ENCODE data around the gene KDM6B. TPM values are rescaled to one million over a fixed set of nuclear protein-coding genes. Genes with fewer than 3 reads are reported as not detected.

KDM6B gene
- total RNA-seq, 2 donors from 2014 or later, result 53.3 to 60.3 TPM

DNA sequence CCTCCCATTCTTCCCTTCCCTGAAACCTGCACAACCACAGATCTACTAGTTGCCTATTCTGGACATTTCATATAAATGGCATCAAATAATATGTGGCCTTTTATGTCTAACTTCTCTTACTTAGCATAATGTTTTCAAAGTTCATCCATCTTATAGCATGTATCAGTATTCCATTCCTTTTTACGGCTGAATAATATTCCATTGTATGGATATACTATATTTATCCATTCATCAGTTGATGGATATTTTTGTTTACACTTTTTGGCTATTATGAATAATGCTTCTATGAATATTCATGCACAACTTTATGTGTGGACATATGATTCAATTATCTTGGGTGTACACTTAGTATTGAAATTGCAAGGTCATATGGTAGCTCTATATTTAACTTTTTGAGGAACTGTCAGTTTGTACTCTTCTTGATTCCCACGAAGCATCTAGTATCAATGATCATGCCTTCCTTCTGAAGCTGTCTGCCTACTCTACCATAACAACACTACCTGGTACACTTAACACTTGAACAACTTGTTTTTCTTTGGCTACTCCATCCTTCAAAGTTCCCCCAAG, 41.9 kb downstream of the KDM6B start:
- no peak for DNase-seq
- no peaks in the 10 kb centered on the region for H3K9me3 Mint-ChIP-seq
- H3K36me3 Mint-ChIP-seq (ENCODE audit: low read depth), result peaks cover 31% of the 10 kb centered on the region
- H3K27me3 Mint-ChIP-seq (ENCODE audit: insufficient read depth), result no peaks in the 10 kb centered on the region
- no peaks in the 10 kb centered on the region for H3K9me3 ChIP-seq (ENCODE audit: control insufficient read depth, low read length)
- no peak overlapping the region for H3K4me3 Mint-ChIP-seq
- no peaks in the 10 kb centered on the region for H3K4me1 ChIP-seq (ENCODE audit: control insufficient read depth, insufficient read depth, low read length)
- peaks cover 2% of the 10 kb centered on the region for H3K4me1 Mint-ChIP-seq
- WGBS, 2 experiments (ENCODE audit: insufficient coverage in 1 of 2, insufficient read length in 1 of 2), result 86 to 92% methylated on average over 1 of the region's 2 CpGs
- H3K4me3 ChIP-seq (ENCODE audit: low read length), result no peak overlapping the region
- H3K9ac ChIP-seq (ENCODE audit: extremely low read depth, low read length, poor library complexity, severe bottlenecking), result no peak overlapping the region
- H3K27ac Mint-ChIP-seq, result no peak overlapping the region
- TF ChIP-seq, protein P1, sequence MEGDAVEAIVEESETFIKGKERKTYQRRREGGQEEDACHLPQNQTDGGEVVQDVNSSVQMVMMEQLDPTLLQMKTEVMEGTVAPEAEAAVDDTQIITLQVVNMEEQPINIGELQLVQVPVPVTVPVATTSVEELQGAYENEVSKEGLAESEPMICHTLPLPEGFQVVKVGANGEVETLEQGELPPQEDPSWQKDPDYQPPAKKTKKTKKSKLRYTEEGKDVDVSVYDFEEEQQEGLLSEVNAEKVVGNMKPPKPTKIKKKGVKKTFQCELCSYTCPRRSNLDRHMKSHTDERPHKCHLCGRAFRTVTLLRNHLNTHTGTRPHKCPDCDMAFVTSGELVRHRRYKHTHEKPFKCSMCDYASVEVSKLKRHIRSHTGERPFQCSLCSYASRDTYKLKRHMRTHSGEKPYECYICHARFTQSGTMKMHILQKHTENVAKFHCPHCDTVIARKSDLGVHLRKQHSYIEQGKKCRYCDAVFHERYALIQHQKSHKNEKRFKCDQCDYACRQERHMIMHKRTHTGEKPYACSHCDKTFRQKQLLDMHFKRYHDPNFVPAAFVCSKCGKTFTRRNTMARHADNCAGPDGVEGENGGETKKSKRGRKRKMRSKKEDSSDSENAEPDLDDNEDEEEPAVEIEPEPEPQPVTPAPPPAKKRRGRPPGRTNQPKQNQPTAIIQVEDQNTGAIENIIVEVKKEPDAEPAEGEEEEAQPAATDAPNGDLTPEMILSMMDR (conservative IDR thresholded peaks at IDR 0.05), result no peak
- peaks cover 83% of the 10 kb centered on the region for H3K36me3 ChIP-seq (ENCODE audit: control insufficient read depth, insufficient read depth, low read length)
- no peaks in the 10 kb centered on the region for H3K27me3 ChIP-seq (ENCODE audit: control insufficient read depth, insufficient read depth, low read length, poor library complexity, severe bottlenecking)
- H3K27ac ChIP-seq (ENCODE audit: low read depth, low read length), result no peak overlapping the region

DNA sequence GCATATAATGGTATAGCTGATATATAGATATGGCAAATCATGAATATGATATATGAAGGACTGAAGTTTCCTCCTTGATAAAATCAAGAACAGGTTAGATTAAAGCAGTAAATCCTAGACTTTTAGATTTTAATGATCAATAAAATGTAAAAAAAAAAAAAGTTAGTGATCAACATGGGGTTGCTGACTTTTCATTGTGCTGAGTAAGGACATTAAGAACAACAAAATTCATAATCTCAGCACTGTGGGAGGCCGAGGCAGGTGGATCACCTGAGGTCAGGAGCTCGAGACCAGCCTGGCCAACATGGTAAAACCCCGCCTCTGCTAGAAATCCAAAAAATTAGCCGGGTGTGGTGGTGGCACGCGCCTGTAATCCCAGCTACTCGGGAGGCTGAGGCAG, 44.2 kb downstream of the KDM6B start:
- no peak overlapping the region for H3K27ac Mint-ChIP-seq
- H3K4me1 Mint-ChIP-seq, result no peaks in the 10 kb centered on the region
- no peaks in the 10 kb centered on the region for H3K27me3 ChIP-seq (ENCODE audit: control insufficient read depth, insufficient read depth, low read length, poor library complexity, severe bottlenecking)
- peaks cover 25% of the 10 kb centered on the region for H3K36me3 Mint-ChIP-seq (ENCODE audit: low read depth)
- H3K4me3 Mint-ChIP-seq, result no peak overlapping the region
- TF ChIP-seq, protein P1 (conservative IDR thresholded peaks at IDR 0.05), result no peak
- no peaks in the 10 kb centered on the region for H3K4me1 ChIP-seq (ENCODE audit: control insufficient read depth, insufficient read depth, low read length)
- H3K36me3 ChIP-seq (ENCODE audit: control insufficient read depth, insufficient read depth, low read length), result peaks cover 76% of the 10 kb centered on the region
- H3K27me3 Mint-ChIP-seq (ENCODE audit: insufficient read depth), result no peaks in the 10 kb centered on the region
- WGBS, 2 experiments (ENCODE audit: insufficient coverage in 1 of 2, insufficient read length in 1 of 2), result 95 to 99% methylated on average over 7 of the region's 7 CpGs
- no peaks in the 10 kb centered on the region for H3K9me3 ChIP-seq (ENCODE audit: control insufficient read depth, low read length)
- no peak overlapping the region for H3K4me3 ChIP-seq (ENCODE audit: low read length)
- no peak overlapping the region for H3K9ac ChIP-seq (ENCODE audit: extremely low read depth, low read length, poor library complexity, severe bottlenecking)
- peak; percentile 11 for DNase-seq
- H3K27ac ChIP-seq (ENCODE audit: low read depth, low read length), result no peak overlapping the region
- H3K9me3 Mint-ChIP-seq, result no peaks in the 10 kb centered on the region

DNA sequence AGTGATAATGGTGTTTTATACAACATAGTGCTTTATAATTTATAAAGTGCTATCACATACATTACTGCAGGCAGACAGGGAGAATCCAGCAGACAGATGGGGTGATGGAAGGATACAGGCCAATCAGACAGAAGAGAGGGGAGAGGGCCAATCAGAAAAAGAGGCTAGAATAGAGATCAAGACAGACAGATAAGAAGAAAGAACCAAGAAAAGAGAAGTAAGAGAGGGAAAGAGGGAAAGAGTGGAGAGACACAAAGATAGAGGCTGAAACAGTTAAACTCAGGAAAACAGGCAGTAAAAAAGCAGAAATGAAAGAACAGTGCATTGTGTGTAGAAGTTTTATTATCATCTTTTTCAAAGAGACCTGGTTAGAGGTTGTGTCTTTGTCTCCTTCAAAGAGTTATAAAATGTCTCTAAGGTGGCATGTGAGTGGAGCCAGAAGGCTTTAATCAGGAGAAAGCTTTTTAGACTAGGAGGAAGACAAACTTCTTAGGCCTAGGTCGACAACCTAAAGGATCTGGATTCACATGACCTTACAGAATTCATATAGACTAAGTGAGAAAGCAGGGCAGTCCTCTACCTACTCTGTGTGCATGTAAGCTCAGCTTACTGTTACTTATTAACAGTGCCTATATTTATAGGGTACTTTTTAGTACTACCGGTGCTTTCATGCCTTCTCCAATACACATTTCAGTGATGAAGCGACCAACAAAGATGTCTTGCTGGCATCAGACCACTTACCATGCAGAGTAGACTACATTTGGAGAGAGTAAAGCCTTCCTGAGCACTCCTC, 46.3 kb downstream of the KDM6B start:
- H3K4me1 Mint-ChIP-seq, result no peaks in the 10 kb centered on the region
- H3K27ac ChIP-seq (ENCODE audit: low read depth, low read length), result no peak overlapping the region
- no peak for DNase-seq
- H3K36me3 ChIP-seq (ENCODE audit: control insufficient read depth, insufficient read depth, low read length), result peaks cover 61% of the 10 kb centered on the region
- H3K4me3 ChIP-seq (ENCODE audit: low read length), result no peak overlapping the region
- no peak overlapping the region for H3K9ac ChIP-seq (ENCODE audit: extremely low read depth, low read length, poor library complexity, severe bottlenecking)
- H3K27ac Mint-ChIP-seq, result no peak overlapping the region
- no peak overlapping the region for H3K4me3 Mint-ChIP-seq
- no peaks in the 10 kb centered on the region for H3K9me3 Mint-ChIP-seq
- WGBS, 2 experiments (ENCODE audit: insufficient coverage in 1 of 2, insufficient read length in 1 of 2), result 97 to 98% methylated on average over 3 of the region's 3 CpGs
- TF ChIP-seq, protein P1 (conservative IDR thresholded peaks at IDR 0.05), result no peak
- peaks cover 17% of the 10 kb centered on the region for H3K36me3 Mint-ChIP-seq (ENCODE audit: low read depth)
- no peaks in the 10 kb centered on the region for H3K27me3 Mint-ChIP-seq (ENCODE audit: insufficient read depth)
- H3K4me1 ChIP-seq (ENCODE audit: control insufficient read depth, insufficient read depth, low read length), result no peaks in the 10 kb centered on the region
- no peaks in the 10 kb centered on the region for H3K9me3 ChIP-seq (ENCODE audit: control insufficient read depth, low read length)
- H3K27me3 ChIP-seq (ENCODE audit: control insufficient read depth, insufficient read depth, low read length, poor library complexity, severe bottlenecking), result no peaks in the 10 kb centered on the region

All from endodermal cell (in vitro differentiated cells).